ENCODE results near the gene SLC6A4.
A peak's percentile ranks its signal among the peaks of the same experiment; 100 is the strongest.
"Not testable (repeated sequence)": the region's sequence is repeated elsewhere in the genome, so short reads cannot be mapped to it uniquely, and the experiment has no call there.

Gene SLC6A4

DNA sequence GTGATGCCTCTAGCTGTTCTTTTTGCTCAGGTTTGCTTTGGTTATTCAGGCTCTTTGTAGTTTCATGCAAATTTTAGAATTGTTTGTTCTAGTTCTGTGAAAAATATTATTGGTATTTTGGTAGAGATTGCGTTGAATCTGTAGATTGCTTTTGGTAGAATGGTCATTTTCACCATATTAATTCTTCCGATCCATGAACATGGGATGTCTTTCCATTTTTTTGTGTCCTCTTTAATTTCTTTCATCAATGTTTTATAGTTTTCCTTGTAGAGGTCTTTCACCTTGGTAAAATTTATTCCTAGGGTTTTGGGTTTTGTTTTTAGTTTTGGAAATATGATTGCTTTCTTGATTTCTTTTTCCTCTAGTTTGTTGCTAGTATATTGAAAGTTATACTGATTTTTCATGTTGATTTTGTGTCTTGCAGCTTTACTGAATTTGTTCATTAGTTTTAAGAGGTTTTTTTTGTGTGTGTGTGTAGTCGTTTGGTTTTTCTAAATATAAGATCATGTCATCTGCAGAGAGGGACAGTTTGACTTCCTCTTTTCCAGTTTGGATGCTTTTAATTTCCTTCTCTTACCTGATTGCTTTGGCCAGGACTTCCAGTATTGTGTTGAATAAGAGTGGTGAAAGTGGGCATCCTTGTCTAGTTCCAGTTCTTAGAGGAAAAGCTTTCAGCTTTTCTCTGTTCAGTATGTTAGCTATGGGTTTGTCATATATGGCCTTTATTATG lies 76.4 kb downstream of the SLC6A4 start:
- H3K9me3 Mint-ChIP-seq = peaks cover 42% of the 10 kb centered on the region
- H3K36me3 Mint-ChIP-seq (ENCODE audit: low read depth) = peaks cover 91% of the 10 kb centered on the region
- no peak overlapping the region for H3K27ac Mint-ChIP-seq
- no peak for DNase-seq
- no peak overlapping the region for H3K4me3 Mint-ChIP-seq
- H3K27me3 Mint-ChIP-seq (ENCODE audit: low read depth, poor library complexity) = no peaks in the 10 kb centered on the region
- TF ChIP-seq, protein P1, sequence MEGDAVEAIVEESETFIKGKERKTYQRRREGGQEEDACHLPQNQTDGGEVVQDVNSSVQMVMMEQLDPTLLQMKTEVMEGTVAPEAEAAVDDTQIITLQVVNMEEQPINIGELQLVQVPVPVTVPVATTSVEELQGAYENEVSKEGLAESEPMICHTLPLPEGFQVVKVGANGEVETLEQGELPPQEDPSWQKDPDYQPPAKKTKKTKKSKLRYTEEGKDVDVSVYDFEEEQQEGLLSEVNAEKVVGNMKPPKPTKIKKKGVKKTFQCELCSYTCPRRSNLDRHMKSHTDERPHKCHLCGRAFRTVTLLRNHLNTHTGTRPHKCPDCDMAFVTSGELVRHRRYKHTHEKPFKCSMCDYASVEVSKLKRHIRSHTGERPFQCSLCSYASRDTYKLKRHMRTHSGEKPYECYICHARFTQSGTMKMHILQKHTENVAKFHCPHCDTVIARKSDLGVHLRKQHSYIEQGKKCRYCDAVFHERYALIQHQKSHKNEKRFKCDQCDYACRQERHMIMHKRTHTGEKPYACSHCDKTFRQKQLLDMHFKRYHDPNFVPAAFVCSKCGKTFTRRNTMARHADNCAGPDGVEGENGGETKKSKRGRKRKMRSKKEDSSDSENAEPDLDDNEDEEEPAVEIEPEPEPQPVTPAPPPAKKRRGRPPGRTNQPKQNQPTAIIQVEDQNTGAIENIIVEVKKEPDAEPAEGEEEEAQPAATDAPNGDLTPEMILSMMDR (IDR thresholded peaks at IDR 0.05) = no peak
- no peaks in the 10 kb centered on the region for H3K4me1 Mint-ChIP-seq

DNA sequence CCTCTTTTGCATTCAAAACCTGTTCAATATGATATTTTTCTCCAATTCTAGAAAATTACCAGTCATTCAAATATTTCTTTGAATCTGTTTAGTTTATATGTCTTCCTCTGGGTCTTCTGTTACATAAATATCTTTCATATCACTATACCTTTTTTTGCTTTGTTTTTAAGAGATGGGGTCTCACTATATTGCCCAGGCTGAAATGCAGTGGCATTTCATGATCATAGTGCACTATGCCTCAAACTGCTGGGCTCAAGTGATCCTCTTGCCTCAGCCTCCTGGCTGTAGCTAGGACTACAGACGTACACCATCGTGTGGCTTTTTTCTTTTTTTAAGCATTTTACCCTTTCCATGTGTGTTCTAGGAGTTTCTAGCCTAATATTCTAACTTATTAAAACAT lies 80.1 kb downstream of the SLC6A4 start:
- Mint-ChIP-seq H3K4me3 (no peak overlapping the region), H3K9me3 (peaks cover 34% of the 10 kb centered on the region), H3K36me3 (ENCODE audit: low read depth) (peaks cover 86% of the 10 kb centered on the region), H3K27ac (no peak overlapping the region), H3K27me3 (ENCODE audit: low read depth, poor library complexity) (no peaks in the 10 kb centered on the region), H3K4me1 (no peaks in the 10 kb centered on the region)
- DNase-seq = no peak
- TF ChIP-seq, protein P1 (IDR thresholded peaks at IDR 0.05) = no peak

DNA sequence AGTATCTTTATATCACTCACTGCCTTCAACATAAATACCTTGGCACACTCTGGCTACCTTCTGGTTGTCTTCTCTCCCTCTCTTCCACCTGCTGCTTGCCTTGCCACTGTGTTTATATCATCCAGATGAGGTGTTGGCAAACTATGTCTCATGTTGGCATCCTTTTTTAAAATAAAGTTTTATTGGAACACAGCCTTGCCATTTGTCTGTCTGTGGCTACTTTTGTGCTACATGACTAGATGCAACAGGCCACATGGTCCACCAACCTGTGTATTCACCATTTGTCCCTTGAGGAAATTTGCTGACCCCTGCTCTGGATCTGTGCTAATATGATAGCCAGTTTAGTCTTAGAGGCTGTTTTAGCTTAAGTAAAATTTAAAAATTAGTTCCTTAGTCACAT lies 82.0 kb downstream of the SLC6A4 start:
- H3K36me3 Mint-ChIP-seq (ENCODE audit: low read depth) = peaks cover 85% of the 10 kb centered on the region
- TF ChIP-seq, protein P1 (IDR thresholded peaks at IDR 0.05) = no peak
- H3K9me3 Mint-ChIP-seq = peaks cover 15% of the 10 kb centered on the region
- H3K4me1 Mint-ChIP-seq = no peaks in the 10 kb centered on the region
- H3K27me3 Mint-ChIP-seq (ENCODE audit: low read depth, poor library complexity) = no peaks in the 10 kb centered on the region
- no peak for DNase-seq
- H3K4me3 Mint-ChIP-seq = no peak overlapping the region
- peak overlapping the region; percentile 53 for H3K27ac Mint-ChIP-seq

DNA sequence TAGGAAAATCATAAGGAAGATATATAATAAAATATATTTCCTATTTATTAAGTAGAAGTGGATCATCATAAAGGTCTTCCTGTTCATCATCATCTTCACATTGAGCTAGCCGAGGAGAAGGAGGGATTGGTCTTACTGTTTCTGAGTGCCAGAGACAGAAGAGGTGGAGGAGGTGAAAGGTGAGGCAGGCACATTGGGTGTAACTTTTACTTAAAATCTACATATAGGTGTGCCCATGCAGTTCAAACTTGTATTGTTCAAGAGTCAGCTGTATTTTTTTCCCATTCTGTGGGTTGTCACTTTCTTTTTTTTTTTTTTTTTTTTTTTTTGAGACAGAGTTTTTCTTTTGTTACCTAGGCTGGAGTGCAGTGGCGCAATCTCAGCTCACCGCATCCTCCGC lies 84.0 kb downstream of the SLC6A4 start:
- Mint-ChIP-seq H3K36me3 (ENCODE audit: low read depth) (peaks cover 82% of the 10 kb centered on the region), H3K9me3 (no peaks in the 10 kb centered on the region), H3K4me3 (no peak overlapping the region), H3K4me1 (no peaks in the 10 kb centered on the region), H3K27ac (peak overlapping the region; percentile 58), H3K27me3 (ENCODE audit: low read depth, poor library complexity) (no peaks in the 10 kb centered on the region)
- DNase-seq = no peak
- TF ChIP-seq, protein P1 (IDR thresholded peaks at IDR 0.05) = no peak

DNA sequence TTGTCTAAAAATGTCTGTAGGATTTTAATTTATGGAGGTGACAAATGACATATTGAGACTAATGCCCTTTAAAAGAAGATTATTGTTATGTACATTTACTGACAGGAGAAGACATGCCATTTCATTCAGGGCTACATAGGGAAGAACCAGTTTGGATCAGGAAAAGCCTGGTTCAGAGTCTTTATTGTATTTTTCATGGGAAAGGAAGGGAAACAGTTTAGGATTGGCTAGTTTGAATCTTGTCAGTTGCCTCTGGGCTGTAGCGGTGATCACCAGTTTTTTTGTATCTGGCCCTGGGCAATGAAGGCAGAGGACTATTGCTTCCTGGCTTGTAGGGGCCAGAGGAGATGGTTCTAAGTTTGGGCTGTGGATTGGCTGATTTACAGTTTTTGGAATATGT lies 87.1 kb downstream of the SLC6A4 start:
- Mint-ChIP-seq H3K27me3 (ENCODE audit: low read depth, poor library complexity) (no peaks in the 10 kb centered on the region), H3K9me3 (no peaks in the 10 kb centered on the region), H3K4me3 (no peak overlapping the region), H3K27ac (peak overlapping the region; percentile 20), H3K4me1 (no peaks in the 10 kb centered on the region), H3K36me3 (ENCODE audit: low read depth) (peaks cover 77% of the 10 kb centered on the region)
- TF ChIP-seq, protein P1 (IDR thresholded peaks at IDR 0.05) = no peak
- no peak for DNase-seq

DNA sequence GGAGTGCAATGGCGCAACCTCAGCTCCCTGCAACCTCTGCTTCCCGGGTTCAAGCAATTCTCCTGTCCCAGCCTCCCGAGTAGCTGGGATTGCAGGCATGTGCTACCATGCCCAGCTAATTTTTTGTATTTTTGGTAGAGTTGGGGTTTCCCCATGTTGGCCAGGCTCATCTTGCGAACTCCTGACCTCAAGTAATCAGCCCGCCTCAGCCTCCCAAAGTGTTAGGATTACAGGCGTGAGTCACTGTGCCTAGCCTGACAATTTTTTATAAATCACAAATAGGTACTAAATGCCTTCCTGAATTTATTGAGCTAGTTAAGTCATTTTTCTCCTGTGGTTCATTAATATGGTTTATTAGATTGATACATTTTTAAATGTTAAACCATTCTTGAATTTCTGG lies 87.6 kb downstream of the SLC6A4 start:
- not testable (repeated sequence) for H3K4me1 Mint-ChIP-seq; DNase-seq; H3K9me3 Mint-ChIP-seq; H3K4me3 Mint-ChIP-seq; H3K27me3 Mint-ChIP-seq (ENCODE audit: low read depth, poor library complexity)
- Mint-ChIP-seq H3K27ac (peak overlapping the region; percentile 20), H3K36me3 (ENCODE audit: low read depth) (peaks cover 72% of the 10 kb centered on the region)
